HuH-7 (cell line): ENCODE measurements around the gene TAF11L2.
"Not testable (repeated sequence)": the region's sequence is repeated elsewhere in the genome, so short reads cannot be mapped to it uniquely, and the experiment has no call there.

Experiments
- DNase-seq: peaks from one replicate; pipeline ENCODE4 v3.0.0; 2011; ENCODE audit warnings: low spot score

TAF11L2 gene

GRCh38 chr5:17497931-17498330 lies at the start of gene TAF11L2:
TAF11L2 (plus strand) TSS chr5:17498231.
- not testable (repeated sequence) for DNase-seq

GRCh38 chr5:17448877-17449276 lies 49.2 kb upstream of the TAF11L2 start:
- DNase-seq: no peak

GRCh38 chr5:17452936-17453335 lies 45.1 kb upstream of the TAF11L2 start:
- no peak for DNase-seq

GRCh38 chr5:17455942-17456341 lies 42.1 kb upstream of the TAF11L2 start:
- DNase-seq: no peak

GRCh38 chr5:17461793-17462192 lies 36.2 kb upstream of the TAF11L2 start:
- no peak for DNase-seq

GRCh38 chr5:17463653-17464052 lies 34.4 kb upstream of the TAF11L2 start:
- DNase-seq: no peak

GRCh38 chr5:17470064-17470463 lies 28.0 kb upstream of the TAF11L2 start:
- no peak for DNase-seq

GRCh38 chr5:17475064-17475463 lies 23.0 kb upstream of the TAF11L2 start:
- DNase-seq: not testable (repeated sequence)

- DNase-seq: no peak
These were observed 21.0 kb upstream of the TAF11L2 start for GRCh38 chr5:17477043-17477442.

GRCh38 chr5:17477573-17478265 lies 20.3 kb upstream of the TAF11L2 start:
- no peak for DNase-seq

- no peak for DNase-seq
These were observed 16.7 kb upstream of the TAF11L2 start for GRCh38 chr5:17481378-17481777.

- no peak for DNase-seq
These were observed 15.2 kb upstream of the TAF11L2 start for GRCh38 chr5:17482790-17483189.

GRCh38 chr5:17486464-17487173 lies 11.4 kb upstream of the TAF11L2 start:
- not testable (repeated sequence) for DNase-seq

GRCh38 chr5:17487174-17487512 lies 10.9 kb upstream of the TAF11L2 start:
- DNase-seq: no peak

GRCh38 chr5:17491257-17491656 lies 6.8 kb upstream of the TAF11L2 start:
- not testable (repeated sequence) for DNase-seq

- no peak for DNase-seq
These were observed 5.3 kb upstream of the TAF11L2 start for GRCh38 chr5:17492770-17493169.

- no peak for DNase-seq
These were observed 585 bp upstream of the TAF11L2 start for GRCh38 chr5:17497446-17497845.

- no peak for DNase-seq
These were observed 13.8 kb downstream of the TAF11L2 start for GRCh38 chr5:17511775-17512325.

- DNase-seq: not testable (repeated sequence)
These were observed 19.5 kb downstream of the TAF11L2 start for GRCh38 chr5:17517526-17517925.

- not testable (repeated sequence) for DNase-seq
These were observed 20.0 kb downstream of the TAF11L2 start, which contains the start of gene TAF11L3 for GRCh38 chr5:17518067-17518466. TAF11L3 (plus strand) TSS chr5:17518367.

- not testable (repeated sequence) for DNase-seq
These were observed 21.5 kb downstream of the TAF11L2 start for GRCh38 chr5:17519508-17519907.

- not testable (repeated sequence) for DNase-seq
These were observed 23.5 kb downstream of the TAF11L2 start, which contains the start of gene TAF11L4 for GRCh38 chr5:17521501-17521900. TAF11L4 (plus strand) TSS chr5:17521801.

- DNase-seq: not testable (repeated sequence)
These were observed 26.9 kb downstream of the TAF11L2 start, which contains the start of gene TAF11L5 for GRCh38 chr5:17524935-17525334. TAF11L5 (plus strand) TSS chr5:17525235.
